IMR-90 (cell line): ENCODE data around the gene PLEKHG7. TPM values are rescaled to one million over a fixed set of nuclear protein-coding genes. Genes with fewer than 3 reads are reported as not detected.

ENCODE experiments used
- ATAC-seq: fragments of 200-7000 bp; cut with Tn5 transposase; 2 replicates; pipeline ENCODE4 v1.9.1; 2020; ENCODE audit warnings: low read depth, mild to moderate bottlenecking, moderate library complexity
- BruUV-seq: library from RNA; stranded (reverse); fragments of 400-500 nt; replicated peaks from 2 replicates; lab custom pipeline; 2021; lab: Mats Ljungman, UMichigan
- CTCF ChIA-PET: fragments of 300-600 bp; formaldehyde crosslinking; extraction: SDS; loops from one replicate; lab custom pipeline; 2021; ENCODE audit warnings: antibody characterized with exemption; lab: Yijun Ruan, JAX
- POLR2A ChIA-PET: fragments of 300-600 bp; sonication (Branson Sonifier 250); formaldehyde crosslinking; loops from one replicate; lab custom pipeline; 2022; ENCODE audit warnings: antibody characterized with exemption; ENCODE audit not compliant: unreplicated experiment; lab: Charles Lee
- DNase-seq: peaks from one replicate; pipeline ENCODE4 v3.0.0; 2013
- H2AFZ ChIP-seq: replicated peaks from 2 replicates; pipeline ENCODE3; 2013; ENCODE audit warnings: low read length, mild to moderate bottlenecking; ENCODE audit not compliant: poor library complexity
- H2AK5ac ChIP-seq: 2 replicates; pipeline ENCODE4 v1.6.1; 2013; ENCODE audit warnings: low read depth, low read length, inconsistent platforms
- H2AK9ac ChIP-seq: replicated peaks from 2 replicates; pipeline ENCODE3; 2013; ENCODE audit warnings: mild to moderate bottlenecking, low read depth, low read length, moderate library complexity; ENCODE audit not compliant: poor library complexity
- H2BK120ac ChIP-seq: 2 replicates; pipeline ENCODE4 v1.6.1; 2013; ENCODE audit warnings: low read depth, low read length, inconsistent platforms
- H2BK15ac ChIP-seq: 3 replicates; pipeline ENCODE4 v1.6.1; 2013; ENCODE audit warnings: low read depth, low read length, inconsistent platforms
- H2BK20ac ChIP-seq: 2 replicates; pipeline ENCODE4 v1.6.1; 2013; ENCODE audit warnings: low read depth, mild to moderate bottlenecking, inconsistent platforms, low read length, moderate library complexity
- H2BK5ac ChIP-seq: 2 replicates; pipeline ENCODE4 v1.6.1; 2013; ENCODE audit warnings: mild to moderate bottlenecking, low read depth, low read length, inconsistent platforms; ENCODE audit not compliant: poor library complexity, severe bottlenecking
- H3K14ac ChIP-seq: replicated peaks from 2 replicates; pipeline ENCODE4 v1.6.1; 2013; ENCODE audit warnings: low read depth, low read length, inconsistent platforms
- H3K18ac ChIP-seq: 2 replicates; pipeline ENCODE4 v1.6.1; 2013; ENCODE audit warnings: low read depth, low read length, control low read depth
- H3K23ac ChIP-seq: 2 replicates; pipeline ENCODE4 v1.6.1; 2013; ENCODE audit warnings: low read depth, low read length, inconsistent platforms
- H3K27ac ChIP-seq: 2 replicates; pipeline ENCODE4 v1.5.1; 2013; ENCODE audit warnings: mild to moderate bottlenecking, control low read depth, low read length; ENCODE audit not compliant: insufficient read depth
- H3K27me3 ChIP-seq: 2 replicates; pipeline ENCODE4 v1.6.1; 2013; ENCODE audit warnings: low read length; ENCODE audit not compliant: control insufficient read depth, insufficient read depth
- H3K36me3 ChIP-seq: 2 replicates; pipeline ENCODE4 v1.6.1; 2013; ENCODE audit warnings: low read length, mixed read lengths; ENCODE audit not compliant: control insufficient read depth, insufficient read depth
- H3K4ac ChIP-seq: 2 replicates; pipeline ENCODE4 v1.6.1; 2013; ENCODE audit warnings: low read depth, low read length, inconsistent platforms
- H3K4me1 ChIP-seq: 2 replicates; pipeline ENCODE4 v1.6.1; 2013; ENCODE audit warnings: low read length, mixed read lengths; ENCODE audit not compliant: control insufficient read depth, insufficient read depth
- H3K4me2 ChIP-seq: 2 replicates; pipeline ENCODE4 v1.6.1; 2013; ENCODE audit warnings: low read depth, mild to moderate bottlenecking, control low read depth, low read length, moderate library complexity
- H3K4me3 ChIP-seq: 2 replicates; pipeline ENCODE4 v1.5.1; 2013; ENCODE audit warnings: low read depth, mild to moderate bottlenecking, control low read depth, low read length, moderate library complexity; ENCODE audit not compliant: insufficient read depth
- H3K56ac ChIP-seq: 2 replicates; pipeline ENCODE4 v1.6.1; 2013; ENCODE audit warnings: low read length, inconsistent platforms; ENCODE audit not compliant: insufficient read depth; ENCODE audit errors: extremely low read depth
- H3K79me1 ChIP-seq, 2 experiments: 2 replicates each; pipeline ENCODE4 v1.6.1; 2013; ENCODE audit warnings: low read length in 2 of 2, inconsistent platforms in 1 of 2, low read depth in 1 of 2
- H3K9ac ChIP-seq: 2 replicates; pipeline ENCODE4 v1.6.1; 2013; ENCODE audit warnings: low read depth, low read length, control low read depth
- H3K9me1 ChIP-seq: 2 replicates; pipeline ENCODE4 v1.6.1; 2013; ENCODE audit warnings: low read length, inconsistent platforms; ENCODE audit not compliant: insufficient read depth
- H3K9me3 ChIP-seq: 2 replicates; pipeline ENCODE4 v1.6.1; 2013; ENCODE audit warnings: low read length; ENCODE audit not compliant: control insufficient read depth, insufficient read depth
- H4K20me1 ChIP-seq: 2 replicates; pipeline ENCODE4 v1.6.1; 2013; ENCODE audit warnings: low read length, inconsistent platforms; ENCODE audit not compliant: insufficient read depth
- H4K5ac ChIP-seq: 2 replicates; pipeline ENCODE4 v1.6.1; 2013; ENCODE audit warnings: mild to moderate bottlenecking, low read depth, low read length, control low read depth
- H4K8ac ChIP-seq, 2 experiments: 2 replicates each; pipeline ENCODE4 v1.6.1; 2013; ENCODE audit warnings: low read depth in 2 of 2, low read length in 2 of 2, control low read depth in 1 of 2, inconsistent platforms in 1 of 2
- H4K91ac ChIP-seq: 2 replicates; pipeline ENCODE4 v1.6.1; 2013; ENCODE audit warnings: low read depth, low read length, inconsistent platforms; ENCODE audit not compliant: insufficient read depth
- BHLHE40 ChIP-seq: fragments of 150-350 bp; IDR thresholded peaks from 2 replicates; pipeline ENCODE4 v1.6.1; 2016; ENCODE audit warnings: mild to moderate bottlenecking, low read depth, low read length
- CEBPB ChIP-seq: IDR thresholded peaks from 2 replicates; pipeline ENCODE4 v1.6.1; 2012; ENCODE audit warnings: low read depth, low read length, improper control_type of control experiment
- CHD1 ChIP-seq: IDR thresholded peaks from 2 replicates; pipeline ENCODE4 v1.6.1; 2012; ENCODE audit warnings: low read depth, low read length, improper control_type of control experiment
- MAFK ChIP-seq: IDR thresholded peaks from 2 replicates; pipeline ENCODE4 v1.6.1; 2012; ENCODE audit warnings: low read depth, low read length, improper control_type of control experiment
- MAZ ChIP-seq: IDR thresholded peaks from 2 replicates; pipeline ENCODE4 v1.6.1; 2012; ENCODE audit warnings: low read depth, mild to moderate bottlenecking, low read length, improper control_type of control experiment, moderate library complexity, borderline replicate concordance
- MXI1 ChIP-seq: IDR thresholded peaks from 2 replicates; pipeline ENCODE4 v1.6.1; 2012; ENCODE audit warnings: low read depth, mild to moderate bottlenecking, low read length, moderate library complexity, borderline replicate concordance
- NFE2L2 ChIP-seq: fragments of 150-350 bp; IDR thresholded peaks from 2 replicates; pipeline ENCODE4 v1.6.1; 2016; ENCODE audit warnings: low read depth, mild to moderate bottlenecking, low read length
- POLR2A ChIP-seq: IDR thresholded peaks from 2 replicates; pipeline ENCODE4 v1.6.1; 2012; ENCODE audit warnings: mild to moderate bottlenecking, low read depth, low read length
- RAD21 ChIP-seq: IDR thresholded peaks from 2 replicates; pipeline ENCODE4 v1.6.1; 2012; ENCODE audit warnings: low read length, improper control_type of control experiment
- SMC3 ChIP-seq: fragments of 150-350 bp; IDR thresholded peaks from 2 replicates; pipeline ENCODE4 v1.6.1; 2016; ENCODE audit warnings: low read depth, mild to moderate bottlenecking, antibody characterized with exemption, low read length, moderate library complexity
- WGBS, 2 experiments: methylation state at CpG; one replicate each; pipeline versions ENCODE4 v1.1.5 to v1.1.7; 2013; ENCODE audit warnings: missing lambda C conversion rate in 2 of 2; ENCODE audit not compliant: insufficient read length in 1 of 2; ENCODE audit errors: extremely low coverage in 2 of 2; 5-methylcytosine and 5-hydroxymethylcytosine counted together
- dilution Hi-C: fragments of 300-500 bp; cut with HindIII; formaldehyde crosslinking; loops from one replicate; pipeline ENCODE4 v1.14.3; 2018; ENCODE audit warnings: low sequenced_read_pairs; ENCODE audit not compliant: unreplicated experiment
- in situ Hi-C: fragments of 300-500 bp; cut with MboI; formaldehyde crosslinking; loops from 3 replicates; pipeline ENCODE4 v1.14.3; 2019; ENCODE audit warnings: low sequenced_read_pairs, inconsistent platforms, mixed read lengths
- intact Hi-C: fragments of 100-400 bp; cut with micrococcal nuclease; formaldehyde crosslinking; loops from 2 replicates; pipeline ENCODE4 v1.10.0; 2022
- polyA plus RNA-seq, 3 experiments: library from polyadenylated mRNA; depleted of rRNA; stranded (reverse); fragments of >200 nt; gene quantifications; 2 replicates each; pipeline ENCODE4 v1.2.3, GENCODE V29; 2012; ENCODE audit warnings: low replicate concordance in 1 of 3
- total RNA-seq: library from RNA; depleted of rRNA; stranded (reverse); fragments of >200 nt; gene quantifications from 2 replicates; pipeline ENCODE4 v1.2.3, GENCODE V29; 2012
- TF ChIP-seq, protein P1 (sequence below): fragments of 150-350 bp; IDR thresholded peaks from 2 replicates; pipeline ENCODE4 v1.6.1; 2016; ENCODE audit warnings: low read depth, mild to moderate bottlenecking, low read length, moderate library complexity, borderline replicate concordance
- TF ChIP-seq, protein P2 (sequence below): fragments of 150-350 bp; IDR thresholded peaks from 2 replicates; pipeline ENCODE4 v1.6.1; 2017; ENCODE audit warnings: mild to moderate bottlenecking, antibody characterized with exemption, low read length, low read depth

The PLEKHG7 gene
- total and polyA plus RNA-seq, 2 of the 4 experiments (the other 2 are of a cell fraction), result not detected

DNA sequence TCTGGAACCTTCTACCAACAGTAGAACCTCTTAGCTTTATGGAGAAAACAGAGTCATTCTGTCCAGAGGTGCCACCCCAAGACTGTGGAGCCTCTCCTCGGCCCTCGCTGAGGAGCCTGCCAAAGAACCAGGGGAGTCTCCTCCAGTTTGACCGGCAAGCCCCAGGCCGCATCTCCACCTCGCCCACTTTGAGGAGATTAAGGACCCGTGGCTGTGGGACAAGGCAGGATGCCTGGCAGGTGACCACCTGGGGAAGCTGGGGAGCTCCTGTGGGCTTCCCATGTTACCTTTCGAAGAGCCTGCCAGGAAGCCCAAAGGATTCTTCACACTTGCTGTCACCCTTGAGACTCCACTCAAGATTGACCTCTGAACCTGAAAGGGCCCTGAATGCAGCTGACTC, 3.8 kb downstream of the PLEKHG7 start:
- TF ChIP-seq, protein P1, sequence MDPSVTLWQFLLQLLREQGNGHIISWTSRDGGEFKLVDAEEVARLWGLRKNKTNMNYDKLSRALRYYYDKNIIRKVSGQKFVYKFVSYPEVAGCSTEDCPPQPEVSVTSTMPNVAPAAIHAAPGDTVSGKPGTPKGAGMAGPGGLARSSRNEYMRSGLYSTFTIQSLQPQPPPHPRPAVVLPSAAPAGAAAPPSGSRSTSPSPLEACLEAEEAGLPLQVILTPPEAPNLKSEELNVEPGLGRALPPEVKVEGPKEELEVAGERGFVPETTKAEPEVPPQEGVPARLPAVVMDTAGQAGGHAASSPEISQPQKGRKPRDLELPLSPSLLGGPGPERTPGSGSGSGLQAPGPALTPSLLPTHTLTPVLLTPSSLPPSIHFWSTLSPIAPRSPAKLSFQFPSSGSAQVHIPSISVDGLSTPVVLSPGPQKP, result no peak
- TF ChIP-seq, protein P2, sequence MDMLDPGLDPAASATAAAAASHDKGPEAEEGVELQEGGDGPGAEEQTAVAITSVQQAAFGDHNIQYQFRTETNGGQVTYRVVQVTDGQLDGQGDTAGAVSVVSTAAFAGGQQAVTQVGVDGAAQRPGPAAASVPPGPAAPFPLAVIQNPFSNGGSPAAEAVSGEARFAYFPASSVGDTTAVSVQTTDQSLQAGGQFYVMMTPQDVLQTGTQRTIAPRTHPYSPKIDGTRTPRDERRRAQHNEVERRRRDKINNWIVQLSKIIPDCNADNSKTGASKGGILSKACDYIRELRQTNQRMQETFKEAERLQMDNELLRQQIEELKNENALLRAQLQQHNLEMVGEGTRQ, result no peak
- TF ChIP-seq NFE2L2 (no peak), BHLHE40 (no peak), POLR2A (no peak), RAD21 (no peak), CEBPB (no peak), MAZ (no peak), MXI1 (no peak), SMC3 (no peak), CHD1 (no peak), MAFK (no peak)
- Histone ChIP-seq H4K91ac (no peak overlapping the region), H3K4ac (no peak overlapping the region), H3K4me1 (no peaks in the 10 kb centered on the region), H2BK20ac (no peak overlapping the region), H2AFZ (no peak overlapping the region), H3K36me3 (no peaks in the 10 kb centered on the region), H3K27ac (no peak overlapping the region), H3K18ac (no peak overlapping the region), H4K5ac (no peak overlapping the region), H3K27me3 (peaks cover 2% of the 10 kb centered on the region; the same call in 1 of the 2 replicates), H3K23ac (no peak overlapping the region), H3K9me3 (no peaks in the 10 kb centered on the region), H2BK5ac (no peak overlapping the region), H3K9ac (no peak overlapping the region), H3K56ac (no peak overlapping the region), H2AK5ac (no peak overlapping the region), H4K8ac (no peak overlapping the region), H2BK15ac (no peak overlapping the region), H3K9me1 (no peaks in the 10 kb centered on the region), H3K4me2 (no peak overlapping the region), H3K14ac (no peak overlapping the region), H3K4me3 (no peak overlapping the region), H2BK120ac (no peak overlapping the region), H3K79me1 (no peaks in the 10 kb centered on the region), H2AK9ac (no peak overlapping the region), H4K20me1 (no peaks in the 10 kb centered on the region)
- intact Hi-C loops, result no loop called here
- ATAC-seq (no peak), DNase-seq (no peak)
- ChIA-PET POLR2A (no interaction called here), CTCF (interaction anchor here (0.8 kb wide), 1 partner anchor 11 kb away, joined by 3 read pairs; no protein-coding TSS in a partner anchor)
- 83% methylated on average over 3 of the region's 7 CpGs; no CpG with 5 or more reads in 1 of the 2 experiments for WGBS, 2 experiments
- in situ Hi-C loops, result no loop called here
- no TSS peak for BruUV-seq
- dilution Hi-C loops, result no loop called here
